GM13977 (cell line): ENCODE data around the gene ACOX1.

Experiments
- DNase-seq: peaks from one replicate; pipeline ENCODE4 v3.0.0; 2012; ENCODE audit warnings: low spot score
- CTCF ChIP-seq: IDR thresholded peaks from 2 replicates; pipeline ENCODE4 v1.5.1; 2012; ENCODE audit warnings: mild to moderate bottlenecking, control low read depth; ENCODE audit not compliant: insufficient read depth; ENCODE audit errors: extremely low read depth, missing control alignments
- in situ Hi-C: fragments of 300-500 bp; cut with MboI; formaldehyde crosslinking; loops from one replicate; pipeline ENCODE4 v1.12.0; 2022; ENCODE audit warnings: low sequenced_read_pairs, low pct_unique_long_range_greater_than_20kb, mixed read lengths, inconsistent platforms; ENCODE audit not compliant: unreplicated experiment

ACOX1 gene

GRCh38 chr17:75910699-75911098, 68.3 kb downstream of the ACOX1 start:
- in situ Hi-C loops: loop anchor here (25.0 kb wide), 1 partner anchor 402 kb away; the partner anchor contains the start of gene QRICH2
- DNase-seq: no peak

GRCh38 chr17:75909812-75910274, 69.1 kb downstream of the ACOX1 start:
- in situ Hi-C loops: loop anchor here (10.0 to 25.0 kb wide), 2 partner anchors 95 to 402 kb away; partner anchors contain the start of genes CDK3 and QRICH2
- no peak for TF ChIP-seq CTCF
- no peak for DNase-seq

More at GRCh38 chr17:75910699-75911098, 68.3 kb downstream of the ACOX1 start:
- no peak for TF ChIP-seq CTCF

GRCh38 chr17:75909051-75909811, 69.7 kb downstream of the ACOX1 start:
- TF ChIP-seq CTCF: no peak

GRCh38 chr17:75908201-75908600, 70.8 kb downstream of the ACOX1 start:
- TF ChIP-seq CTCF: no peak
- DNase-seq: no peak
- in situ Hi-C loops: loop anchor here (10.0 to 25.0 kb wide), 2 partner anchors 97 to 404 kb away; partner anchors contain the start of genes CDK3 and QRICH2

More at GRCh38 chr17:75909051-75909811, 69.7 kb downstream of the ACOX1 start:
- in situ Hi-C loops: loop anchor here (10.0 to 25.0 kb wide), 2 partner anchors 96 to 403 kb away; partner anchors contain the start of genes CDK3 and QRICH2
- no peak for DNase-seq

GRCh38 chr17:75906143-75906884, 72.7 kb downstream of the ACOX1 start:
- in situ Hi-C loops: loop anchor here (10.0 to 25.0 kb wide), 2 partner anchors 98 to 406 kb away; partner anchors contain the start of genes CDK3 and QRICH2

More at GRCh38 chr17:75906143-75906884, 72.7 kb downstream of the ACOX1 start:
- no peak for TF ChIP-seq CTCF
- no peak for DNase-seq
